Measurements from ENCODE around the gene FMO3. TPM values are rescaled to one million over a fixed set of nuclear protein-coding genes. Genes with fewer than 3 reads are reported as not detected.
A peak's percentile ranks its signal among the peaks of the same experiment; 100 is the strongest.

The FMO3 gene
- total RNA-seq, 2 donors from 2014 or later = 4.2 to 13.9 TPM

DNA sequence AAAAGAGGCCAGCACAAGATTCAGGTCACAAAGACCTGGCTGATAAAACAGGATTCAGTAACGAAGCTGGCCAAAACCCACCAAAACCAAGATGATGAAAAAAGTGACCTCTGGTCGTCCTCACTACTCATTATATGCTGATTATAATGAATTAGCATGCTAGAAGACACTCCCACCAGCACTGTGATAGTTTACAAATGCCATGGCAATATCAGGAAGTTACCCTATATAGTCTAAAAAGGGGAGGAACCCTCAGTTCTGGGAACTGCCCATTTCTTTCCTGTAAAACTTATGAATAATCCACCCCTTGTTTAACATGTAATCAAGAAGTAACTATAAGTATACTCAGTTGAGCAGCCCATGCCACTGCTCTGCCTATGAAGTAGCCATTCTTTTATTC is 68.4 kb downstream of the FMO3 start:
- no peak for ATAC-seq (ENCODE audit: insufficient number of reproducible peaks, low FRiP score, low read depth)
- H3K27ac ChIP-seq = no peak overlapping the region
- DNase-seq (ENCODE audit: low spot score) = no peak

DNA sequence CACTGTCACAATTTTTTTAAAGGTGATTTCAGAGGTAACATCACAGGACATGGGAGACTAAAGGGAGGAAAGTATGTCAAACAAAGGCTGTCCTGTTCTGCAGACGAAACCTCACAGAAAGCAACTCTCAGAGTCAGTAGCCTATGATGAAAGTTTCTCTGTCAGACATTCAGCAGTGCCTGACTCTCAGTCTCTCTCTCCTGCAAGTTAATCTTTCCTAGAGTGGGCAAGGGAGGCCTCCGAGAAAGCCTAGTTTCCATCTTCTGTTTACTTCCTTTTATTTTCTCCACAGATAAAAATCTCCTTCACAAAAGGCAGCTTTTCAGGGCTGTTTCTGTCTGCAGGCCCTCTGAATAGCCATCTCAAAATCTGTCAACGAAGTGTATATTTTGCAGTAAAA is 69.5 kb downstream of the FMO3 start:
- DNase-seq (ENCODE audit: low spot score) = no peak
- ATAC-seq (ENCODE audit: insufficient number of reproducible peaks, low FRiP score, low read depth) = no peak
- no peaks in the 10 kb centered on the region for H3K36me3 ChIP-seq
- no peak overlapping the region for H3K4me3 ChIP-seq
- TF ChIP-seq, protein P1, sequence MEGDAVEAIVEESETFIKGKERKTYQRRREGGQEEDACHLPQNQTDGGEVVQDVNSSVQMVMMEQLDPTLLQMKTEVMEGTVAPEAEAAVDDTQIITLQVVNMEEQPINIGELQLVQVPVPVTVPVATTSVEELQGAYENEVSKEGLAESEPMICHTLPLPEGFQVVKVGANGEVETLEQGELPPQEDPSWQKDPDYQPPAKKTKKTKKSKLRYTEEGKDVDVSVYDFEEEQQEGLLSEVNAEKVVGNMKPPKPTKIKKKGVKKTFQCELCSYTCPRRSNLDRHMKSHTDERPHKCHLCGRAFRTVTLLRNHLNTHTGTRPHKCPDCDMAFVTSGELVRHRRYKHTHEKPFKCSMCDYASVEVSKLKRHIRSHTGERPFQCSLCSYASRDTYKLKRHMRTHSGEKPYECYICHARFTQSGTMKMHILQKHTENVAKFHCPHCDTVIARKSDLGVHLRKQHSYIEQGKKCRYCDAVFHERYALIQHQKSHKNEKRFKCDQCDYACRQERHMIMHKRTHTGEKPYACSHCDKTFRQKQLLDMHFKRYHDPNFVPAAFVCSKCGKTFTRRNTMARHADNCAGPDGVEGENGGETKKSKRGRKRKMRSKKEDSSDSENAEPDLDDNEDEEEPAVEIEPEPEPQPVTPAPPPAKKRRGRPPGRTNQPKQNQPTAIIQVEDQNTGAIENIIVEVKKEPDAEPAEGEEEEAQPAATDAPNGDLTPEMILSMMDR (IDR thresholded peaks at IDR 0.05) = no peak
- no peaks in the 10 kb centered on the region for H3K27me3 ChIP-seq (replicated peaks; ENCODE audit: insufficient read depth)
- no peaks in the 10 kb centered on the region for H3K9me3 ChIP-seq
- peaks cover 15 to 22% of the 10 kb centered on the region in 2 donors for H3K4me1 ChIP-seq (ENCODE audit: control insufficient read depth in 1 of 2, low read depth in 2 of 2)
- H3K27ac ChIP-seq = peak overlapping the region; percentile 52 to 73

More for the DNA sequence above, 68.4 kb downstream of the FMO3 start:
- Histone ChIP-seq H3K9me3 (no peaks in the 10 kb centered on the region), H3K27me3 (replicated peaks; ENCODE audit: insufficient read depth) (no peaks in the 10 kb centered on the region), H3K4me1 (ENCODE audit: control insufficient read depth in 1 of 2, low read depth in 2 of 2) (peaks cover 15 to 22% of the 10 kb centered on the region in 2 donors), H3K4me3 (no peak overlapping the region), H3K36me3 (no peaks in the 10 kb centered on the region)
- TF ChIP-seq, protein P1 (IDR thresholded peaks at IDR 0.05) = no peak

DNA sequence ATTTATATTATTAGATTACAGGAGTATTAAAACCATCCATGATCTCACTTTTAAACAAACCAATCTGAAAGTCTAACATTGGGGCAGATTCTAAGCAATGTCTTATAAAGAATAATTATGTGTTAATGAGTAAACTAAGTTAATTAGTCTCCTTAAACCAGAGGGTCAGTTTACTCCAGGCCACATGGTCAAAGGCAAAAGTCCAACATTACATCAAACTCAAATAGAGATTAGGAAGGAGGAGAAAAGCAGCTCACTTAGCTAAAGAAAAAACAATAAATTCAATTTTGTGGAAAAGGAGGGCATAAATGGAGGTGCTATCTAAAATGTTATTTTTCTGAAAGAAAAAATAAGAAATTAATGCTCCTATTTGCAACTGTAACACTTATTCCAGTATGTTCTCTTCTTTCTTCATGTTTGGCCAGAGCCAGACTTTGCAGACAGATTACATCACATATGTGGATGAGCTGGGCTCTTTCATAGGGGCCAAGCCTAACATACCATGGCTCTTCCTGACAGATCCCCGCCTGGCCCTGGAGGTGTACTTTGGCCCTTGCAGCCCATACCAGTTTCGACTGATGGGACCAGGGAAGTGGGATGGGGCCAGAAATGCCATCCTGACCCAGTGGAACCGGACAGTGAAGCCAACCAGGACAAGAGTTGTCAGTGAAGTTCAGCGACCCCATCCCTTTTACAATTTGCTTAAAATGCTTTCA is 70.1 kb downstream of the FMO3 start:
- TF ChIP-seq, protein P1 (IDR thresholded peaks at IDR 0.05) = no peak
- DNase-seq (ENCODE audit: low spot score) (no peak), ATAC-seq (ENCODE audit: insufficient number of reproducible peaks, low FRiP score, low read depth) (no peak)
- no peak overlapping the region for H3K4me3 ChIP-seq
- H3K9me3 ChIP-seq = no peaks in the 10 kb centered on the region
- peak overlapping the region; percentile 52 to 73 for H3K27ac ChIP-seq
- peaks cover 15 to 22% of the 10 kb centered on the region in 2 donors for H3K4me1 ChIP-seq (ENCODE audit: control insufficient read depth in 1 of 2, low read depth in 2 of 2)
- no peaks in the 10 kb centered on the region for H3K27me3 ChIP-seq (replicated peaks; ENCODE audit: insufficient read depth)
- H3K36me3 ChIP-seq = no peaks in the 10 kb centered on the region

DNA sequence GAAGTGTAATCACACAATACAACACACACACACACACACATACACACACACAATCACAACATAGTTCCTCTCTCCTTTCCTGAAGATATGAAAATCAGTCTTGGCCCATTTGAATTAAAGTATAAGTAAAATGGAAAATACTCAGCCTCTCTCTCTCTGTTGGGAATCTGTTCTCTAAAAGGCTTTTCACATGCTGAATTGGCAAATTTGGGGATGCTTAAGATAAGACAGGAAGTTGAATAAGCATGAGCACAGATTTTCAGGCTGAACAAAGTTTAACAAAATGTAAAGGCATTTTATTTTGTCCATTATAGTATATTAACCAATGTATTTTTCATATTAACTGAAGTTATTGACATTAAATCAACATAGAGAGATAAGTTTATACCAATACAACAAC is 70.7 kb downstream of the FMO3 start:
- Histone ChIP-seq H3K9me3 (no peaks in the 10 kb centered on the region), H3K27ac (no peak overlapping the region), H3K4me1 (ENCODE audit: control insufficient read depth in 1 of 2, low read depth in 2 of 2) (peaks cover 15 to 22% of the 10 kb centered on the region in 2 donors), H3K36me3 (no peaks in the 10 kb centered on the region), H3K27me3 (replicated peaks; ENCODE audit: insufficient read depth) (no peaks in the 10 kb centered on the region), H3K4me3 (no peak overlapping the region)
- ATAC-seq (ENCODE audit: insufficient number of reproducible peaks, low FRiP score, low read depth) = no peak
- DNase-seq (ENCODE audit: low spot score) = no peak
- TF ChIP-seq, protein P1 (IDR thresholded peaks at IDR 0.05) = no peak

DNA sequence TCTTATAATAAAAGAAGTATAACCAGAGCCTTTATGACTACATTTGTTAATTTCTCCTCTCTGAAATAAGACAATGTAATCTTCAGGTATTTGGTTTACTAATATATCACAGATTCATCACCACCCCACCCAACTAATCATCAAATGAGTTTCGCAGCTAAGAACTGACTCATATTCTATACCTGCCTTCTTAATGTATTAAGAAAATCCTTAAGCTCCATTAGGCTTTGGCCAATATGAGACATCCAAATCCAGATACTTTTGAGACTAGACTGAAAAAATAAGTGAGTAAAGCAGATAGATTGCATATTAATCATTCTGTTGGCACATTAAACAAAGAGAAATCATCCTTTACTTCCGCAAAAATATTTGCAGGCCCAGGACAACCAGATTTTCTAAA is 75.7 kb downstream of the FMO3 start:
- TF ChIP-seq, protein P1 (IDR thresholded peaks at IDR 0.05) = no peak
- no peaks in the 10 kb centered on the region for H3K27me3 ChIP-seq (replicated peaks; ENCODE audit: insufficient read depth)
- H3K27ac ChIP-seq = no peak overlapping the region
- ATAC-seq (ENCODE audit: insufficient number of reproducible peaks, low FRiP score, low read depth) = no peak
- no peaks in the 10 kb centered on the region for H3K9me3 ChIP-seq
- no peak overlapping the region for H3K4me3 ChIP-seq
- peaks cover under 1 to 1% of the 10 kb centered on the region in 2 donors for H3K4me1 ChIP-seq (ENCODE audit: control insufficient read depth in 1 of 2, low read depth in 2 of 2)
- no peaks in the 10 kb centered on the region for H3K36me3 ChIP-seq
- DNase-seq (ENCODE audit: low spot score) = no peak

Other genes starting within 250 kb of the FMO3 start
- not detected for gene MROH9, start 155.4 kb upstream of the FMO3 start, total RNA-seq
- 100 to 1,000 TPM; 292 to 375 TPM for gene FMO2, start 94.4 kb downstream of the FMO3 start, total RNA-seq
- gene FMO1, start 157.6 kb downstream of the FMO3 start, total RNA-seq = not detected
- gene FMO4, start 223.3 kb downstream of the FMO3 start, total RNA-seq = 10 to 100 TPM; 10.6 to 13.8 TPM